Gastrocnemius medialis (tissue), 4 donors: ENCODE data around the gene DIAPH1. TPM values are rescaled to one million over a fixed set of nuclear protein-coding genes. Genes with fewer than 3 reads are reported as not detected.

Experiments used
- ATAC-seq, 2 donors: fragments of 150-250 bp; one replicate each; pipeline ENCODE4 v1.9.1; 2016
- DNase-seq, 2 donors: peaks; one replicate each; pipeline ENCODE4 v3.0.0-alpha.2; 2019
- H3K27ac ChIP-seq, 4 donors: fragments of 200-600 bp; sonication (generic); 1 replicate in 1 of 4; 2 replicates in 3 of 4; pipeline ENCODE4 v1.5.1; 2016 to 2018; ENCODE audit warnings: mild to moderate bottlenecking in 2 of 4, moderate library complexity in 1 of 4
- H3K27me3 ChIP-seq, 3 donors: fragments of 200-600 bp; sonication (generic) in 2 of 3; 1 replicate in 1 of 3; 2 replicates in 2 of 3; pipeline versions ENCODE4 v1.5.1 to v1.6.0; 2016 to 2019; ENCODE audit warnings: mild to moderate bottlenecking in 1 of 3, moderate library complexity in 1 of 3
- H3K36me3 ChIP-seq, 2 donors: fragments of 200-600 bp; sonication (generic) in 1 of 2; one replicate each; pipeline ENCODE4 v1.5.1; 2017 to 2018
- H3K4me1 ChIP-seq, 2 donors: fragments of 200-600 bp; sonication (generic) in 1 of 2; one replicate each; pipeline ENCODE4 v1.5.1; 2016 to 2017; ENCODE audit warnings: mild to moderate bottlenecking in 2 of 2
- H3K4me3 ChIP-seq, 4 donors: fragments of 200-600 bp; sonication (generic) in 3 of 4; 1 replicate in 1 of 4; 2 replicates in 3 of 4; pipeline ENCODE4 v1.5.1; 2016 to 2019; ENCODE audit warnings: mild to moderate bottlenecking in 2 of 4
- H3K9me3 ChIP-seq, 3 donors: fragments of 200-600 bp; sonication (generic) in 2 of 3; 1 replicate in 1 of 3; 2 replicates in 2 of 3; pipeline ENCODE4 v1.5.1; 2016 to 2019
- CTCF ChIP-seq, 5 experiments: fragments of 450-650 bp in 3 of 5; fragments of 200-600 bp in 2 of 5; sonication (generic) in 2 of 5; IDR thresholded peaks in 4 of 5; conservative IDR thresholded peaks in 1 of 5; 1 replicate in 4 of 5; 2 replicates in 1 of 5; pipeline ENCODE4 v1.5.1; 2016 to 2019; ENCODE audit warnings: antibody characterized with exemption in 5 of 5, mild to moderate bottlenecking in 3 of 5, moderate library complexity in 3 of 5
- POLR2A ChIP-seq, 2 donors: fragments of 450-650 bp; IDR thresholded peaks; one replicate each; pipeline ENCODE4 v1.6.1; 2017; ENCODE audit warnings: antibody characterized with exemption in 2 of 2, mild to moderate bottlenecking in 2 of 2, moderate library complexity in 2 of 2
- in situ Hi-C, 4 donors: fragments of 200-750 bp; cut with MboI; loops; one replicate each; pipeline versions ENCODE4 v1.15.0 to v1.8.0; 2017; ENCODE audit warnings: low sequenced_read_pairs in 4 of 4
- intact Hi-C: fragments of 100-400 bp; cut with DNase I; formaldehyde crosslinking; loops from one replicate; pipeline ENCODE4 v1.15.1; 2023; ENCODE audit warnings: low total_unique reads
- total RNA-seq, 4 donors: library from RNA; depleted of rRNA; stranded (reverse); fragments of >200 nt; gene quantifications; one replicate each; pipeline versions ENCODE4 v1.1.0 to v1.2.3, GENCODE V29; 2016

DIAPH1 gene
- total RNA-seq, 4 donors from 2014 or later: 98.3 to 324 (median 214) TPM

GRCh38 chr5:141477044-141477575 is 141.7 kb downstream of the DIAPH1 start:
- no peaks in the 10 kb centered on the region for H3K9me3 ChIP-seq
- no peaks in the 10 kb centered on the region for H3K36me3 ChIP-seq
- ATAC-seq (no peak), DNase-seq (no peak)
- no peaks in the 10 kb centered on the region for H3K27me3 ChIP-seq
- peaks cover 44 to 60% of the 10 kb centered on the region in 2 donors for H3K4me1 ChIP-seq
- intact Hi-C loops: loop anchor here (2.0 kb wide), 2 partner anchors 30 to 46 kb away; partner anchors contain the start of gene PCDHGA12
- in situ Hi-C loops: loop anchor here in 2 of 4 donors (5.0 kb wide), 4 partner anchors 45 to 85 kb away; partner anchors contain the start of gene PCDHGA11 (in 1 of the 2)
- H3K27ac ChIP-seq: peak overlapping the region; percentile 82 to 91 (median 88)
- peak overlapping the region; percentile 69 to 83 (median 75) for H3K4me3 ChIP-seq
- TF ChIP-seq POLR2A (IDR thresholded peaks at IDR 0.05): no peak
- no peak for TF ChIP-seq CTCF (IDR thresholded peaks at IDR 0.05 in 4 of 5, conservative IDR thresholded peaks at IDR 0.05 in 1 of 5)

GRCh38 chr5:141476132-141476911 is 142.5 kb downstream of the DIAPH1 start:
- ATAC-seq (peak; percentile 60 to 64), DNase-seq (peak; percentile 29 to 65)
- peaks cover 45 to 54% of the 10 kb centered on the region in 2 donors for H3K4me1 ChIP-seq
- no peaks in the 10 kb centered on the region for H3K27me3 ChIP-seq
- no peaks in the 10 kb centered on the region for H3K9me3 ChIP-seq
- intact Hi-C loops: loop anchor here (1.0 to 2.0 kb wide), 3 partner anchors 30 to 84 kb away; partner anchors contain the start of gene PCDHGA12
- TF ChIP-seq CTCF (IDR thresholded peaks at IDR 0.05 in 4 of 5, conservative IDR thresholded peaks at IDR 0.05 in 1 of 5): no peak
- peak in 1 of 2 donors; percentile 24 for TF ChIP-seq POLR2A (IDR thresholded peaks at IDR 0.05)
- H3K4me3 ChIP-seq: peak overlapping the region; percentile 69 to 83 (median 75)
- peak overlapping the region; percentile 82 to 91 (median 88) for H3K27ac ChIP-seq
- in situ Hi-C loops: loop anchor here in 2 of 4 donors (5.0 kb wide), 4 partner anchors 46 to 86 kb away; partner anchors contain the start of gene PCDHGA11 (in 1 of the 2)
- H3K36me3 ChIP-seq: no peaks in the 10 kb centered on the region

GRCh38 chr5:141475625-141476131 is 143.1 kb downstream of the DIAPH1 start, which contains the start of gene PCDHGC3:
Gene PCDHGC3, plus strand, starts transcription at chr5:141475966. Its CDS starts 151 bp downstream, at chr5:141476117.
- Histone ChIP-seq H3K27ac (peak within 1 kb of the TSS; percentile 82 to 91 (median 88)), H3K4me3 (peak within 1 kb of the TSS; percentile 69 to 83 (median 75)), H3K9me3 (no peaks in the 10 kb centered on the region), H3K36me3 (no peaks in the 10 kb centered on the region), H3K4me1 (peaks cover 48 to 53% of the 10 kb centered on the region in 2 donors), H3K27me3 (no peaks in the 10 kb centered on the region)
- intact Hi-C loops (loop anchor here (1.0 to 2.0 kb wide), 6 partner anchors 31 to 89 kb away; partner anchors contain the start of gene PCDHGA12), in situ Hi-C loops (loop anchor here in 2 of 4 donors (5.0 kb wide), 4 partner anchors 47 to 87 kb away; partner anchors contain the start of gene PCDHGA11 (in 1 of the 2))
- DNase-seq: peak; percentile 92 to 95
- ATAC-seq: peak; percentile 95
- TF ChIP-seq POLR2A (IDR thresholded peaks at IDR 0.05): peak; percentile 35 to 67
- peak in 4 of 5 experiments; percentile 36 to 63 (median 58) for TF ChIP-seq CTCF (IDR thresholded peaks at IDR 0.05 in 4 of 5, conservative IDR thresholded peaks at IDR 0.05 in 1 of 5)

- DNase-seq (no peak), ATAC-seq (no peak)
- TF ChIP-seq CTCF (IDR thresholded peaks at IDR 0.05 in 4 of 5, conservative IDR thresholded peaks at IDR 0.05 in 1 of 5): no peak
- no peak for TF ChIP-seq POLR2A (IDR thresholded peaks at IDR 0.05)
- H3K9me3 ChIP-seq: no peaks in the 10 kb centered on the region
- H3K4me3 ChIP-seq: no peak overlapping the region
- intact Hi-C loops: no loop called here
- in situ Hi-C loops: no loop called here
- H3K36me3 ChIP-seq: no peaks in the 10 kb centered on the region
- H3K27ac ChIP-seq: no peak overlapping the region
- no peaks in the 10 kb centered on the region for H3K4me1 ChIP-seq
- no peaks in the 10 kb centered on the region for H3K27me3 ChIP-seq
Observed at GRCh38 chr5:141465351-141465750, 153.4 kb downstream of the DIAPH1 start.

Other genes starting within 250 kb of the DIAPH1 start
- 1 to 10 TPM in 3 of 4 donors, under 1 TPM in 1; 0.29 to 2.0 (median 1.2) TPM for gene PCDHGB3, start 248.8 kb downstream of the DIAPH1 start, total RNA-seq
- 1 to 10 TPM in 3 of 4 donors, under 1 TPM in 1; 0.83 to 1.6 (median 1.6) TPM for gene PCDHGA6, start 245.1 kb downstream of the DIAPH1 start, total RNA-seq
- gene PCDHGA7, start 236.3 kb downstream of the DIAPH1 start, total RNA-seq: 1 to 10 TPM; 1.3 to 2.4 (median 1.9) TPM
- 1 to 10 TPM in 3 of 4 donors, under 1 TPM in 1; 0.88 to 2.1 (median 1.3) TPM for gene PCDHGB4, start 231.3 kb downstream of the DIAPH1 start, total RNA-seq
- 1 to 10 TPM in 2 of 4 donors, under 1 TPM in 2; 0.82 to 1.8 (median 1.2) TPM for gene PCDHGA8, start 226.4 kb downstream of the DIAPH1 start, total RNA-seq
- gene PCDHGB5, start 221.1 kb downstream of the DIAPH1 start, total RNA-seq: 1 to 10 TPM; 3.0 to 6.3 (median 4.4) TPM
- 1 to 10 TPM in 3 of 4 donors, under 1 TPM in 1; 0.95 to 4.0 (median 1.5) TPM for gene PCDHGA9, start 216.2 kb downstream of the DIAPH1 start, total RNA-seq
- gene PCDHGB6, start 211.0 kb downstream of the DIAPH1 start, total RNA-seq: 1 to 10 TPM; 1.4 to 4.6 (median 2.9) TPM
- gene PCDHGA10, start 206.0 kb downstream of the DIAPH1 start, total RNA-seq: 1 to 10 TPM in 3 of 4 donors, under 1 TPM in 1; 0.80 to 2.4 (median 1.2) TPM
- 1 to 10 TPM; 3.0 to 5.7 (median 3.3) TPM for gene PCDHGB7, start 201.3 kb downstream of the DIAPH1 start, total RNA-seq
- gene PCDHGA11, start 197.9 kb downstream of the DIAPH1 start, total RNA-seq: 1 to 10 TPM; 1.2 to 3.3 (median 1.3) TPM
- 1 to 10 TPM; 1.1 to 5.4 (median 1.7) TPM for gene PCDHGA12, start 188.5 kb downstream of the DIAPH1 start, total RNA-seq
- 10 to 100 TPM; 11.8 to 14.5 (median 13.8) TPM for gene PCDHGC3, start 143.0 kb downstream of the DIAPH1 start, total RNA-seq
- 10 to 100 TPM in 1 of 4 donors, 1 to 10 TPM in 1, under 1 TPM in 1, not detected in 1; 0.31 to 20.4 (median 1.7) TPM for gene PCDHGC4, start 134.0 kb downstream of the DIAPH1 start, total RNA-seq
- gene PCDHGC5, start 129.9 kb downstream of the DIAPH1 start, total RNA-seq: 1 to 10 TPM in 1 of 4 donors, under 1 TPM in 2, not detected in 1; 0.16 to 1.5 (median 0.36) TPM
- gene HDAC3, start 17.8 kb upstream of the DIAPH1 start, total RNA-seq: 10 to 100 TPM; 29.8 to 40.7 (median 35.7) TPM
- 1 to 10 TPM in 1 of 4 donors, under 1 TPM in 1, not detected in 2; 0.16 to 1.1 TPM for gene RELL2, start 18.0 kb upstream of the DIAPH1 start, total RNA-seq
- gene FCHSD1, start 32.4 kb upstream of the DIAPH1 start, total RNA-seq: 1 to 10 TPM in 1 of 4 donors, under 1 TPM in 3; 0.32 to 2.6 (median 0.65) TPM
- gene ARAP3, start 63.2 kb upstream of the DIAPH1 start, total RNA-seq: 1 to 10 TPM; 1.6 to 5.5 (median 3.0) TPM